Suprapubic skin (tissue), 3 donors: ENCODE measurements around the gene SLC2A13.

Experiments used
- CTCF ChIP-seq, 2 donors: fragments of 200-600 bp in 1 of 2; fragments of 450-650 bp in 1 of 2; sonication (generic) in 1 of 2; IDR thresholded peaks; one replicate each; pipeline ENCODE4 v1.5.1; 2016 to 2019; ENCODE audit warnings: antibody characterized with exemption in 2 of 2, mild to moderate bottlenecking in 1 of 2, moderate library complexity in 1 of 2
- EP300 ChIP-seq: sonication (generic); formaldehyde crosslinking; IDR thresholded peaks from one replicate; pipeline ENCODE4 v1.6.1; 2017; ENCODE audit warnings: antibody characterized with exemption
- POLR2A ChIP-seq, 2 donors: fragments of 450-650 bp; IDR thresholded peaks; one replicate each; pipeline ENCODE4 v1.6.1; 2017; ENCODE audit warnings: antibody characterized with exemption in 2 of 2, mild to moderate bottlenecking in 2 of 2, moderate library complexity in 2 of 2

GRCh38 chr12:39839072-39839471, 266.8 kb downstream of the SLC2A13 start:
- TF ChIP-seq POLR2A (IDR thresholded peaks at IDR 0.05) (no peak), CTCF (IDR thresholded peaks at IDR 0.05) (no peak), EP300 (no peak)
